Hematopoietic multipotent progenitor cell (in vitro differentiated cells): ENCODE results near the gene SH3TC1. TPM values are rescaled to one million over a fixed set of nuclear protein-coding genes. Genes with fewer than 3 reads are reported as not detected.

Experiments
- DNase-seq, 3 donors: peaks; one replicate each; pipeline ENCODE4 v3.0.0-alpha.2; 2011 to 2015; ENCODE audit warnings: low read depth in 2 of 3, low spot score in 2 of 3
- total RNA-seq: library from RNA; depleted of rRNA; stranded (reverse); fragments of >200 nt; gene quantifications from one replicate; pipeline ENCODE4 v1.2.3, GENCODE V29; 2012

Gene SH3TC1
- total RNA-seq, 1 donor, result 88.1 TPM

DNA sequence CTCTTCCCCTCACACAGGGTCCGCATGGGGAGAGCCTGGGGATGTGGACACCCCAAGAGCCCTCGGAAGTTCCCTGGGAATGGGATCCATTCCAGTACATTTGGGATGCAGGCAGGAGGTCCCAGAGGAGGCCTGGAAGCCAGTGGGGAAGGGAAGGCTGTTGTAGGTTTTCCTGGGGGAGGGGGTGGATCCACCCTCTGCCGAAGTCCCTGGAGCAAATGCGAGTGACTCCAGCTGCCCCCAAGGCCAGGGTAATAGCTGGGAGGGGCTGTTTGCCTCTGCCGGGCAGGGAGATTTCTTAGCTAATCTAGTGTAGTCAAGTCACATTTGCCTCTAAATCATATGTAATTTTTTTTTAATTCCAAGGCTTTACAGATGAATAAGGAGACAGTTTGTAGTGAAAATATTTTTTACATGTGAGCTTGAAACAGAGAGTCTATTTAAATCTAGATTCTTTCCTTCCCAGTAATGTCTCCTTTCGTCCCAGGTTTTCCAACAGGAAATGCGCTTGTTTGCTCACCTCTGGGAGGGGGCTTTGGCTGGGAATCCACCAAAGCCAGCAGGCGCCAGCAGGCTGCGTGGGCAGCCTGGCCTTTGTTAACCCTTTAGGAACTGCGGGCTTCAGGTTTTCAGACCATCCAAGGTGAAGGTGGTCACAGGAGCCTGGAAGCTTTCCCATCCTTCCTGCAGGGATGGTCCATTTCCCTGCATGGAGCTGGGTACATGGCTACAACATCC is 26.8 kb downstream of the SH3TC1 start:
- no peak for DNase-seq

- peak in 2 of 3 donors; percentile 26 to 62 for DNase-seq
Observed at GRCh38 chr4:8227201-8227770, 28.2 kb downstream of the SH3TC1 start.

- no peak for DNase-seq
Observed at GRCh38 chr4:8227771-8228318, 28.8 kb downstream of the SH3TC1 start.

GRCh38 chr4:8228319-8229250 is 29.5 kb downstream of the SH3TC1 start:
- peak; percentile 24 to 92 (median 87) for DNase-seq

- DNase-seq, result no peak
Observed at GRCh38 chr4:8229331-8229975, 30.4 kb downstream of the SH3TC1 start.

DNA sequence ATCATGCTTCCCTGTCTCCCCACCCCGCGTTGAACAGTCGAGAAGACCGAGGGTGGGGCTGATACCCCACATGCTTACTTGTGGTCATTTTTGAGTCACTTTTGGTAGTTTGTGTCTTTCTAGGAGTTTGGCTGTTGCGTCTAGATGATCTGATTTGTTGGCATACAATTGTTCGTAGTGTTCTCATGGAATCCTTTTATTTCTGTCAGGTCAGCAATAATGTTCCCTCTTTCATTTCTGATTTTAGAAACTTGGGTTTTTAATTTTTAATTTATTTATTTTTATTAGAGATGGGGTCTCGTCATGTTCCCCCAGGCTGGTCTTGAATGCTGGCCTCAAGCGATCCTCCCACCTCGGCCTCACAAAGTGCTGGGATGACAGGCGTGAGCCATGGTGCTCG is 30.9 kb downstream of the SH3TC1 start:
- DNase-seq, result no peak

DNA sequence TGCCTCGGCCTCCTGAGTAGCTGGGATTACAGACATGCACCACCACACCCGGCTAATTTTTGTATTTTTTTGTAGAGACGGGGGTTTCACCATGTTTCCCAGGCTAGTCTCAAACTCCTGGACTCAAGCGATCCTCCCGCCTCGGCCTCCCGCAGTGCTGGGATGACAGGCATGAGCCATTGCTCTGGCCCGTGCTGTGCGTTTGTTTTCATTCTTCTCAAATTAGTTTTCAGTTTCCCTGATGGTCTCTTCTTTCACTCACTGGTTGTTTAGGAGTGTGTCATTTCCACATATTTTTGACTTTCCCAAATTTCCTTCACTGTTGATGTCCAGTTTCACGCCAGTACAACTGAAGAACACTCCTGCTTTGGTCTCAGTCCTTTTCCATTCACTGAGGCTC is 31.8 kb downstream of the SH3TC1 start:
- DNase-seq, result no peak

DNA sequence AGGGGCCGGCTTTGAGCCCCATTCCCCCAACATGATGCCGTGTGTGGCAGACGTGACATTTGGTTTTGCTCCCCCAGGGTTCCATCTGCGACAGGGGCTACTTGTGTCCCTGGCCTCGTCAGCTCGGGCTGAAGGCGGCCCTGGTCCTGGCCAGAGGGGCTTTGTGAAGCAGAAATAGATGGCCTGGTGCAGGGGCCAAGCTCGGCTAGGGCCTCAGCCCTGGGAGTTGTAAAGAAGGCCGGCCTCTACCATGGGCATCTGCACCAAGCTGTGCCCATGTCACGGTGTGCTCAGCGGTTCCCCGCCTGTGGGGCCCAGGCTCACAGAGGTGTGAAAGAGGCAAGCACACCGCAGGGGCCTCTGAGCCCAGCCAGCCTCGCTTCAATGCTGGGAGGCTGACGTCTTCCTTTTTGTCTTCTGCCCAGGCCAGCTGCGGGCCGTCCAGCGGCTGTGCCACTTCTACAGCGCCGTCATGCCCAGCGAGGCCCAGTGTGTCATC is 32.5 kb downstream of the SH3TC1 start:
- no peak for DNase-seq

DNA sequence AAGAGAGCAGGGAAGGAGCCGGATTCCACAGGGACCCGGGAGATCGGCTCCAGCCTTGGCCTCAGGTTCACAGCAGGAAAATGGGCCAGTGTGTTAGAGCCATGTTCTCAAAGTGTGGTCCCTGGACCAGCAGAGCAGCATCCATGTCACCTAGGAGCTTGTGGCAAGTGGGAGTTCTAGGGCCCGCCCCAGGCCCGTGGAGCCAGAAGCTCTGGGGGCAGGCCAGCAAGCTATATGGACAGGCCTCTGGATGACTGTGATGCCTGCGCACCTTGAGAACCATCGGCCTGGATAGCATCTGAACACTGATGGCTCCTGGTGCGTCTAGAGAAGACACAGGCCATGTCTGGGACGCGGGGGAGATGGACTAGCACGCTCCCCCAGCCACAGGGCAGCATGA is 33.7 kb downstream of the SH3TC1 start:
- DNase-seq, result no peak

- DNase-seq, result no peak
Observed at GRCh38 chr4:8233672-8234484, 34.8 kb downstream of the SH3TC1 start.

DNA sequence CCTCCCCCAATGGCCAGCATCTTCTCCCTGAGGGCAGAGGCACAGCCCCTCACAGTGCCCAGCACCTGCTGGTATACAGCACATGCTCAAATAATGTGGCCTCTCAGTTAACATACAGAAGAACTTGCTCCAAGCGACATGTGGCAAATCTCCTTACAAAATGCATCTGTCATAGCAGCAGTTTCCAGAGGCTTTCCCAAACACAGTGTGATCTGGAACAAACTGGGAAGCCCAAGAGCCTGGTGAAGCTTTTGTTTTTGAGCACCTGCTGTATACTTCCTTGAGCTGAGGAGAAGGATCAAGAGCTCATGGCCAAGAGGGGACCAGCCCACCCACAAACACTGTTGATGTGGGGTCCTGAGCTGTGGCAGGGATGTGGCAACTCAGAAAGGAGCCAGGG is 35.6 kb downstream of the SH3TC1 start:
- no peak for DNase-seq

GRCh38 chr4:8235224-8235623 is 36.1 kb downstream of the SH3TC1 start:
- no peak for DNase-seq

- DNase-seq, result no peak
Observed at GRCh38 chr4:8235686-8236085, 36.6 kb downstream of the SH3TC1 start.

DNA sequence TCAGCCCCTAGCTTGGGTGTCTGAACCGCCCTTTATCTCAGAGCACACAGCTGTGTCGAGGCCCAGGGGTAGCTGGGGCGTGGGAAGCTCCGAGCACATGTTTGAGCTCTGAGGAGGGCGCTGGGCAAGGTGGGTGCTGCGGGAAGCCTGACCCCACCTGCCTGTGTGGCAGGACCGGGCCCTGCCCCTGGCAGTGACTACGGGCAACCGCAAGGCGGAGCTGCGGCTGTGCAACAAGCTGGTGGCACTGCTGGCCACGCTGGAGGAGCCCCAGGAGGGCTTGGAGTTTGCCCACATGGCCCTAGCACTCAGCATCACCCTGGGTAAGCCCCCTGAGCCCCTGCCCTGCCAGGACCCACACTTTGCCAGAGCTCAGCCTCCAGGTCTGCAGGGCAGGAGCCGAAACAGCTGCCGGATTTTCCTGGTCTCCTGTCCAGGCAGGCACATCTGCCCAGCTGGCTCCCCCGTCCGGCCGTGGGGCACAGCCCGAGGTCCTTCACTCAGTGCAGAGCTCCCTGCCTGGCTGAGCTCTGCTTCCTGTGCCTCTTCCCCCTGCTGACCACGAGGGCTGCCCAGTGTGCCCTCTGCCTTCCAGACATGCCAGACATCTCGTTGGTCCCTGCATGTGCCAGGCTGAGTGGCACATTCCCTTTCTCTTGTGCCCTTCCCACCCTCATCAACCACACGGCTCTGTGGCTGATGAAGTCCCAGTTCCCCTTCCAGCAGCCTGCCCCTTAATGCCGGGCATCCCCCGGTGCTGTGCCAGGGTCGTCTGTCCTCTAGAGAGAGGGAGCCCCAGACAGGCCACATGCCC is 37.2 kb downstream of the SH3TC1 start:
- no peak for DNase-seq

GRCh38 chr4:8236920-8237195 is 37.8 kb downstream of the SH3TC1 start:
- no peak for DNase-seq

- DNase-seq, result no peak
Observed at GRCh38 chr4:8237256-8237989, 38.3 kb downstream of the SH3TC1 start.

- no peak for DNase-seq
Observed at GRCh38 chr4:8238036-8238511, 39.0 kb downstream of the SH3TC1 start.

DNA sequence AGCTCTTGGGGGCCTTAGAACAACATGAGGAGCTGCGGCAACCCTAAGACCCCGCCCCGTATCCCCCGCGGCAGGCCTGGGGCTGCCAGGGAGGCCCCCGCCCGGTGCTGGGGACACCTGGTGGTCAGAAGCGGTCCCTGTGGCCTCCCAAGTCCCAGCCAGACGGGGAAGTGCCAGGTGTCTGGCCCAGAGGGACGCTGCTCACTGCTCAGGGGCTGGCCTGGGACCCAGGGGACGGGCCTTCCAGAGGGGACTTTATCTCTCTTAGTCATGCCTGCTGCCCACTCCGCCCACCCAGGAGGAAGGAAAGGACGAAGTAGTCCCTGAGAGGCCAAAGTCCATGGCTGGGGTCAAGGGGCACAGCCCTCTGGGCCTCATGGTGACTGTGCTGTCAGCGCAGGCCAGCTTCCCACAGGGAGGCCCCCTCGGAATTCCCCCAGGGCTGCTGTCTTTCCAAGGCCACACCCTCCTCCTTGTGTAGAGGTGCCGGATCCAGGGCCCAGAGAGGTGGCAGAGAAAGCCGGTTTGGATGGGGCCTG is 39.5 kb downstream of the SH3TC1 start:
- no peak for DNase-seq
